ENCODE data around the gene CKAP4.

The CKAP4 gene

GRCh38 chr12:106275458-106275857 is 27.6 kb upstream of the CKAP4 start:
- DNase-seq (ENCODE audit: insufficient read length, low spot score) (no peak), FAIRE-seq (no peak)

DNA sequence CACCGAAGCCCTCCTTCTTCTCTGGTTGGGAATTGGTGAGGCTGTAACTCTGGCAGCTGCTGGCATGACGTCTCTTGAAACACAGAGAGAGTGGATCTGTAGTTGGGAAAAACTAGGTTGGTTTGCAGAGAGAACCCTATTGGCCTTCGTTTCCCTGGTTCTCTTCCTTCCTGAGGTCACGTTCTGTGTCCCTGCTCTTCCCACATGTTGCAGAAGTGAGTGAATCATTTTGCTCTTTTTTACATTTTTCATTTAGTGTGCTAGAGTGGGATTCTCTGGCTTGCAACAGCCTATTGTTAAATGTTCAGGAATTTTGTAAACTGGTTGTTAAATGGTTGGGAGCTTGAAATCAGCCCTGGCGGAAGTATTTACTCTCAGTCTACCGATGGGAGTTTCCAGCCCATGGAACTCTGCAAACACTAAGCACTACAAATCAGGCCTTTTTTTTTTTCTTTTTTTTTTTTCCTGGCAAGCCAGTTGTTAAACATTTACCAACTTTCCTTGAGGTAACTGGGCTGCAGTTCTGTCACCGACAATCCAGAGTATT is 26.8 kb upstream of the CKAP4 start:
- no peak for DNase-seq (ENCODE audit: insufficient read length, low spot score)
- no peak for FAIRE-seq

- no peak for DNase-seq (ENCODE audit: insufficient read length, low spot score)
- no peak for FAIRE-seq
Measured at GRCh38 chr12:106274012-106274411, 26.2 kb upstream of the CKAP4 start.

DNA sequence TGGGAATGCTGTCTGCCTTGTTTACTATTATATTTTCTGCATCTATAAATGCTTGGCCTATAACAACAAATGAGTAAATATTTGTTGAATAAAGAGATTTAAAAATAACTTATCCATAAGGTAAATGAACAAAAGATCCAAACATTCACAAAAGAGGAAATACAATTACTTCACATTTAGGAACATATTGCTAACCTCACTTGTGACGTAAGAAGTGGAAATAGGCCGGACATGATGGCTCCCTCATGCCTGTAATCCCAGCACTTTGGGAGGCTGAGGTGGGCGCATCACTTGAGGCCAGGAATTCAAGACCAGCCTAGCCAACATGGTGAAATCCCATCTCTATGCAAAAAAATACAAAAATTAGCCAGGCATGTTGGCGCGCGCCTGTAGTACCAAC is 25.7 kb upstream of the CKAP4 start:
- no peak for FAIRE-seq
- no peak for DNase-seq (ENCODE audit: insufficient read length, low spot score)

DNA sequence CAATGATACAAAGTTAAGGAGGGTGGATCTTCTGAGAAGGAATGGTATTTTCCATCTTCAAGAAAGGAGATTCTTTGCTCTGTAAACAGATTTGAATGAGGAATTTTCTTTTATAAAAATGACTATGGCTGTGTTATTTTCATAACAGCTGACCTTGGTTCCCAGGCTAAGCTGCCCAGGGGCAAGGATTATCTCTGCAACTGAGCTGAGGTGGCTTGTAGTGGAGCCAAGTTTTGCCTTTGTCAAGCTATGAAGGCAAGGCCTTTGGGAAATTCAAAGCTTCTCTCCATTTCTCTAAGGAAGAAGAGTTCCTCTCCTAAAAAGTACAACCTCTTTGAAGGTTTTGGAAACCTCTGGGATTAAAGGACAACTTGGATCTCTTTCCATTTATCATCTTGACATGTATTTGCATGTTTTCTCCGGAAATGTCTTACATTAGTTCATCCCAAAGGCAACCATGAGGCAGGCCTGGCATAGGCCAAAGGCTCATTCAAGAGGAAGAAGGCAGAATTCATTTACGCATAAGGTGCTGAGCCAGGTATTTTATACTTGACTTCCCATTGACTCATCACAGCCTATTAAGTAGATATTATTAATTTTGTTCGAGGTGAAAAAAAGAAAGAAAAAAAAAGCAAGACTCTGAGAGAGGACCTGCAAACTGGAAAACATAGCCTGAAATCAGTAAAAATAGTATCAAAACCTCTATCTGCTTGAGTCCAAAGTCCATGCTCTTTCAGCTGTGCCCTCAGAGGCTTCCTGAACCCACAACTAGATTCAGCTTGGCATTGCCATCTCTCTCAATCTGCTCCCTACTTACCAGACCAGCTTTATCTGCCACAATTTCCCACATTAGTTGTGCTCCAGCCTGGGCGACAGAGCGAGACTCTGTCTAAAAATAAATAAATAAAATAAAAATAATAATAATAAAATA is 24.0 kb upstream of the CKAP4 start:
- FAIRE-seq, result no peak
- no peak for DNase-seq (ENCODE audit: insufficient read length, low spot score)

- FAIRE-seq (no peak), DNase-seq (ENCODE audit: insufficient read length, low spot score) (no peak)
Measured at GRCh38 chr12:106269150-106269771, 21.4 kb upstream of the CKAP4 start.

GRCh38 chr12:106267535-106267934 is 19.7 kb upstream of the CKAP4 start:
- DNase-seq (ENCODE audit: insufficient read length, low spot score), result no peak
- no peak for FAIRE-seq

DNA sequence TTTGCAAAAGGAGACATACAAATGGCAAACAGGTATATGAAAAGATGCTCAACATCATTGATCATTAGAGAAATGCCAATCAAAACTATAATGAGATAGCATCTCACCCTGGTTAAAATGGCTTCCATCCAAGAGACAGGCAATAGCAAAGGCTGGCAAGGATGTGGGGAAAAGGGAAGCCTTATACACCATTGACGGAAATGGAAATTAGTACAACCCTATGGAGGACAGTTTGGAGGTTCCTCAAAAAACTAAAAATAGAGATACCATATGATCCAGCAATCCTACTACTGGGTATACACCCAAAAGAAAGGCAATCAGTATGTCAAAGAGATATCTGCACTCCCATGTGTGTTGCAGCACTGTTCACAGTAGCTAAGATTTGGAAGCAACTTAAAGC is 17.3 kb upstream of the CKAP4 start:
- no peak for DNase-seq (ENCODE audit: insufficient read length, low spot score)
- FAIRE-seq, result no peak

- DNase-seq (ENCODE audit: insufficient read length, low spot score) (no peak), FAIRE-seq (no peak)
Measured at GRCh38 chr12:106258935-106259334, 11.1 kb upstream of the CKAP4 start.

DNA sequence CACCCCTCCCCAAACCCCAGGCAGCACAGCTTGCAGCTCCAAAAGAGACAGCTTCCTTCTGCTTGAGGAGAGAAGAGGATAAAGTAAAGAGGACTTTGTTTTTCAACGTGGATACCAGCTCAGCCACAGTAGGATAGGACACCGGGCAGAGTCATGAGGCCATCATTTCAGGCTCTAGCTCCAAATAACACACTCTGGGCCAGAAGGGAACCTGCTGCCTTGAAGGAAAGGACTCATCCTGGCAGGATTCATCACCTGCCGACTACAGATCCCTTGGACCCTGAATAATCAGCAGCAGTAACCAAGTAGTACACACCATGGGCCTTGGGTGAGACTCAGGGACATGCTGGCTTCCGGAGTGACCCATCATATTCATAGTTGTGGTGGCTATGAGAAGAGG is 10.4 kb upstream of the CKAP4 start:
- DNase-seq (ENCODE audit: insufficient read length, low spot score) (no peak), FAIRE-seq (no peak)

DNA sequence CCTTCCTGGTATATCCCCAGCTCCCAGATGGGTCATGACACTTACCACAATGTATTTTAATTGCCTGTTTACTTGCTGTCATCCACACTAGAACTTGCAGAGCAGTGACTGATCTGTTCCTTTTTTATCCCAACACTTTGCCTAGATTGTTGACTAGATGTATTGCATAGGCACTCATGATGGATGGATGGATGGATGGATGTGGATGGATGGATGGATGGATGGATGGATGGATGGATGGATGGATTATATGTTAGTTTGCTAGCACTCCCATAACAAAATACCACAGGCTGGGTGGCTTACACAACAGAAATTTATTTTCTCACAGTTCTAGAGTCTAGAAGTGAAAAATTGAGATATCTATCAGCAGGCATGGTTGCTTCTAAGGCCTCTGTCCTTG is 8.7 kb upstream of the CKAP4 start:
- FAIRE-seq (no peak), DNase-seq (ENCODE audit: insufficient read length, low spot score) (no peak)

DNA sequence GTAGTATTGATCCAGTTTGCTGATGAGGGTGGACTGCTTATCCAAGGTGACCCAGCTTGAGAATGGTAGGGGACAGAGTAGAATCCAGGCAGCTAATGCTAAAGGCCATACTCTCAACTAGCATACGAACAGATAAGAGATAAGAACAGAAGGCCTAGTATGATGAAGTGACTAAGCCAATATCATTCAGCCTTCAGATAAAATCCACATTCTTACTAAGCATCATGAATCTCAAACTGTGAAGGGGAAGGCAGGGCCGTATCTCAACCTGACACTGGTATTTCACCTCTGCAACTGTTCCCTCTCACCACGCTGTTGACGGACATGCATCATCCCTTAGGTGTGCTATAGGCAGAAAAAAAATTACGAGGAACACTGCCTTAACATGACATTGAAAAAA is 8.1 kb upstream of the CKAP4 start:
- no peak for FAIRE-seq
- DNase-seq (ENCODE audit: insufficient read length, low spot score), result no peak

GRCh38 chr12:106255493-106255892 is 7.7 kb upstream of the CKAP4 start:
- FAIRE-seq, result no peak
- no peak for DNase-seq (ENCODE audit: insufficient read length, low spot score)

- DNase-seq (ENCODE audit: insufficient read length, low spot score) (no peak), FAIRE-seq (no peak)
Measured at GRCh38 chr12:106254724-106255123, 6.9 kb upstream of the CKAP4 start.

GRCh38 chr12:106251631-106252455 is 4.0 kb upstream of the CKAP4 start:
- FAIRE-seq (peak; percentile 31), DNase-seq (ENCODE audit: insufficient read length, low spot score) (peak; percentile 30)

DNA sequence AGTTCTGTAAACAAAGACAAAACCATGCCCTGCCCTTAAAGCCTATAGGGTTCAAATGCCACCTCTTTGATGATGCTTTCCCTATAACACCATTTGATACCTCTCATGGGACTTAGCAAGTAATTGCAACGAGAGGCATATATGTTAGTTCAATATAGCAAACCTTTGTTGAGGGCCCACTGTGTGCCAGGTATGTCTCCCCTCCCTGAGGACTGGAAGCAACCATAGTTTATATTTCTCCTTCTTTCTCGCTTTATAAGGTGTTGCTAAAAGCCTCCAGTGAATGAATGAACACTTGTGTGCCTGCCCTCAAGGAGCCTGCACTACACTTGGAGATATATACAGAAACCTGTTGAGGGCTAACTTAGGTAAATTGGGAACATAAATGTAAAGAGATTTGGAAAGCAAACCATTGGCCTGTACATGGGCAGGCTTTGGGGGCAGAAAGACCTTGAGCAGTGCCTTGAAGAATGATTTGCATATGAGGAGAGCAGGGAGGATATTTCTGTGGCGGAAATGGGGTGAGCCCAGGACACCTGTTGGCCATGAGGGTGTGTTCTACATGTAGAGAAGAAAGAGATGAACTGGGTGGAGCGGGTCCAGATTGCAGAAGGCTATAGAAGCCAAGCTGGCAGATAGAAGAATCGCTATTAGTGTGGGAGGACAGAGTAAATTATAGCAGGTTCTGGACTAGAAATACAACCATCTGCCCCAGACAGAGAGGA is 1.8 kb upstream of the CKAP4 start:
- DNase-seq (ENCODE audit: insufficient read length, low spot score) (no peak), FAIRE-seq (no peak)

- FAIRE-seq (no peak), DNase-seq (ENCODE audit: insufficient read length, low spot score) (no peak)
Measured at GRCh38 chr12:106248846-106249371, 1.1 kb upstream of the CKAP4 start.

GRCh38 chr12:106248312-106248845 is 559 bp upstream of the CKAP4 start:
- DNase-seq (ENCODE audit: insufficient read length, low spot score) (peak; percentile 60), FAIRE-seq (no peak)

DNA sequence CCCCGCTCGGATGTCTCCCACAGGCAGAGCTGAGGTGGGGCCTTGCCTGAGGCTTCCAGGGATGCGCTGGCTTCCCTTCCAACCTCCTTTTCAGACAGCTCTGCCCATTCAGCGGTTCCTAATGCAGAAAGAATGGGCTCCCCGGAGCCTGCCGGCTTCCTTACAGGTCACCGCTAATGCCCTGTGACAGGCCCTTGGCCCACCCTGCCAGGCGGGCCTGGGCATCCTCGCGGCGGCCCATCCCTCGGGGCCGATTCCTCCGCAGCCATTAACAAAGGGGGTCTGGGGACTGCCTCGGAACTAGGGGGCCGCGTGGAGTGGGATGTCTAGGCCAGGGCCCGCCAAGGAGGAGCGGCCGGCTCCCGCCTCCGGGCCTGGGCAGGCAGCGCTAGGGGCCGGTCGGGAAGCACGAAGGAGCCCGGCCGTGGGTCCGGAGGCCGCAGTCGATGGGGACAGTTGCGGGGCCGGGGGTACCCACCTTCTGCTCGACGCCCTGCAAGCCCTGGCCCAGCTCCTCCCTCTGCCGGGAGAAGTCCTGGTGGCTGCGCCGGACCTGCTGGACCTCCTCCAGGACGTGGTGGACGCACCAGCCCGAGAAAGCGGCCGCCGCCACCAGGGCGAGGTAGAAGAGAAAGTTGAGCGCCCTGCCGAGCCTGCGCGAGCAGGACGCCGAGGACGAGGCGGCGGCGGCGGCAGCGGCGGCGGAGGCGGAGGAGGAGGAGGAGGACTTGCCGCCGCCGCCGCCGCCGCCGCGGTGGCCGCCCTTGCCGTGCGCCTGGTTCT is 738 bp downstream of the CKAP4 start:
- DNase-seq (ENCODE audit: insufficient read length, low spot score), result peak; percentile 42

More for the DNA sequence above, 738 bp downstream of the CKAP4 start:
- no peak for FAIRE-seq

All from HTR-8/SVneo (cell line).